Esophagus muscularis mucosa (tissue), 4 donors: ENCODE measurements around the gene TRAF3. TPM values are rescaled to one million over a fixed set of nuclear protein-coding genes. Genes with fewer than 3 reads are reported as not detected.

ENCODE experiments used
- DNase-seq: peaks from one replicate; pipeline ENCODE4 v3.0.0-alpha.2; 2017; ENCODE audit errors: extremely low spot score
- H3K27ac ChIP-seq, 4 donors: fragments of 200-600 bp; sonication (generic); replicated peaks in 1 of 4; 1 replicate in 3 of 4; 2 replicates in 1 of 4; pipeline ENCODE4 v1.5.1; 2016 to 2019; ENCODE audit warnings: mild to moderate bottlenecking in 1 of 4
- H3K27me3 ChIP-seq, 4 donors: fragments of 200-600 bp; sonication (generic); one replicate each; pipeline versions ENCODE4 v1.5.1 to v1.6.0; 2016 to 2019
- H3K36me3 ChIP-seq, 4 donors: fragments of 200-600 bp; sonication (generic); one replicate each; pipeline ENCODE4 v1.5.1; 2016 to 2019
- H3K4me1 ChIP-seq, 4 donors: fragments of 200-600 bp; sonication (generic); one replicate each; pipeline ENCODE4 v1.5.1; 2016 to 2019
- H3K4me3 ChIP-seq, 4 donors: fragments of 200-600 bp; sonication (generic); 1 replicate in 2 of 4; 2 replicates in 2 of 4; pipeline ENCODE4 v1.5.1; 2016 to 2019; ENCODE audit warnings: mild to moderate bottlenecking in 4 of 4, moderate library complexity in 1 of 4
- H3K9me3 ChIP-seq, 4 donors: fragments of 200-600 bp; sonication (generic); 1 replicate in 3 of 4; 2 replicates in 1 of 4; pipeline ENCODE4 v1.5.1; 2016 to 2019
- EP300 ChIP-seq: sonication (generic); formaldehyde crosslinking; IDR thresholded peaks from one replicate; pipeline ENCODE4 v1.6.1; 2017; ENCODE audit warnings: antibody characterized with exemption
- POLR2A ChIP-seq: fragments of 450-650 bp; IDR thresholded peaks from one replicate; pipeline ENCODE4 v1.6.1; 2017; ENCODE audit warnings: antibody characterized with exemption, moderate library complexity, mild to moderate bottlenecking, low read depth
- POLR2AphosphoS5 ChIP-seq, 2 donors: sonication (generic); formaldehyde crosslinking; IDR thresholded peaks; one replicate each; pipeline ENCODE4 v1.6.1; 2017; ENCODE audit warnings: antibody characterized with exemption in 2 of 2
- WGBS: methylation state at CpG from one replicate; pipeline ENCODE4 v1.1.5; 2018; 5-methylcytosine and 5-hydroxymethylcytosine counted together
- intact Hi-C: fragments of 100-400 bp; cut with DNase I; formaldehyde crosslinking; loops from one replicate; pipeline ENCODE4 v1.15.1; 2023
- total RNA-seq, 4 donors: library from RNA; depleted of rRNA; stranded (reverse); fragments of >200 nt; gene quantifications; one replicate each; pipeline versions ENCODE4 v1.1.0 to v1.2.1, GENCODE V29; 2016
- TF ChIP-seq, protein P1 (sequence below), 3 experiments: fragments of 200-600 bp in 2 of 3; fragments of 450-650 bp in 1 of 3; sonication (generic) in 2 of 3; IDR thresholded peaks; one replicate each; pipeline ENCODE4 v1.5.1; 2017 to 2019; ENCODE audit warnings: antibody characterized with exemption in 3 of 3, mild to moderate bottlenecking in 2 of 3, moderate library complexity in 1 of 3

The TRAF3 gene
- total RNA-seq, 4 donors from 2014 or later: 9.6 to 19.1 (median 17.5) TPM

DNA sequence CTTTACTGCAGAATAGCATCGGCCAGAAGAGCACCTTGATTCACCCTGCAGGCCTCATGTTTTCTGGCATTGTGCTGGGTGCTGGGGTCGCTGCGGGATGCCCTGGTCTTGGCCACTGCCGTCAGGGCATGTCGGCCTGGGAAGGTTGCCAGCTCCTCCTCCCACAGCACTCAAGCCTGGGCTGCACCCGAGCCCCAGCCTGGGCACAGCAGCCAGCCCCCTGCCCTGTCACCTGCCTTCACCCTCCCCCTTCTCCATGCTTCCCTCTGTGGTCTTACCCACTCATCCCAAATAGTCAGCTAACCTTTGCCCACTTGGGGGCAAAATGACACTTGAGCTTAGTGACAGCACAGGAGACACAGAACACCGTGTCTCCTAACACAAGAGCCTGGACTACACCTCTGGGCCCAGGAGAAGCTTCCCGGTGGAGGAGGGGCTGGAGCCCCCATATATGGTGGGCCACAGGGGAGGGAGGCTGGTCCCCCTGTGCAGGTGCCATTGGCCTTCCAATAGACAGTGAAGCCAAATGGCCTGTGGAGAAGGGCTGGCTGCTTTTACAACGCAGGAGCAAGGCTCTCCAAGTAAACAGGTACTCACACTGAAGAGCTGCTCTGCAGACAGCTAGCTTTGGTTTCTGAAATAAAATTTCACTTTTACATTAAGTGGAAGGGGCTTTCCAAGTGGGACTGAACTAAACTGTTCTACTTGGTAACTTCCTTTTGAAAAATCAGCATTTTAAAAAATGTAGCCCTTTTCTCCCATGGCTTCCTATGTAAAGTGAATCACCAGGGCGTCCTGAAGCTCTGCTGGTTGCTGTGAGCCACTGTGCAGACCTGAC lies 94.0 kb downstream of the TRAF3 start:
- H3K4me1 ChIP-seq: no peaks in the 10 kb centered on the region
- H3K4me3 ChIP-seq: no peak overlapping the region
- intact Hi-C loops: no loop called here
- TF ChIP-seq POLR2A (no peak), POLR2AphosphoS5 (IDR thresholded peaks at IDR 0.05) (no peak), EP300 (no peak)
- TF ChIP-seq, protein P1, sequence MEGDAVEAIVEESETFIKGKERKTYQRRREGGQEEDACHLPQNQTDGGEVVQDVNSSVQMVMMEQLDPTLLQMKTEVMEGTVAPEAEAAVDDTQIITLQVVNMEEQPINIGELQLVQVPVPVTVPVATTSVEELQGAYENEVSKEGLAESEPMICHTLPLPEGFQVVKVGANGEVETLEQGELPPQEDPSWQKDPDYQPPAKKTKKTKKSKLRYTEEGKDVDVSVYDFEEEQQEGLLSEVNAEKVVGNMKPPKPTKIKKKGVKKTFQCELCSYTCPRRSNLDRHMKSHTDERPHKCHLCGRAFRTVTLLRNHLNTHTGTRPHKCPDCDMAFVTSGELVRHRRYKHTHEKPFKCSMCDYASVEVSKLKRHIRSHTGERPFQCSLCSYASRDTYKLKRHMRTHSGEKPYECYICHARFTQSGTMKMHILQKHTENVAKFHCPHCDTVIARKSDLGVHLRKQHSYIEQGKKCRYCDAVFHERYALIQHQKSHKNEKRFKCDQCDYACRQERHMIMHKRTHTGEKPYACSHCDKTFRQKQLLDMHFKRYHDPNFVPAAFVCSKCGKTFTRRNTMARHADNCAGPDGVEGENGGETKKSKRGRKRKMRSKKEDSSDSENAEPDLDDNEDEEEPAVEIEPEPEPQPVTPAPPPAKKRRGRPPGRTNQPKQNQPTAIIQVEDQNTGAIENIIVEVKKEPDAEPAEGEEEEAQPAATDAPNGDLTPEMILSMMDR (IDR thresholded peaks at IDR 0.05): no peak
- H3K36me3 ChIP-seq: peaks cover 3 to 54% (median 21%) of the 10 kb centered on the region in 4 donors
- no peak overlapping the region for H3K27ac ChIP-seq
- 89% methylated on average over 10 of the region's 10 CpGs for WGBS
- H3K27me3 ChIP-seq: no peaks in the 10 kb centered on the region
- no peak for DNase-seq
- H3K9me3 ChIP-seq: no peaks in the 10 kb centered on the region

DNA sequence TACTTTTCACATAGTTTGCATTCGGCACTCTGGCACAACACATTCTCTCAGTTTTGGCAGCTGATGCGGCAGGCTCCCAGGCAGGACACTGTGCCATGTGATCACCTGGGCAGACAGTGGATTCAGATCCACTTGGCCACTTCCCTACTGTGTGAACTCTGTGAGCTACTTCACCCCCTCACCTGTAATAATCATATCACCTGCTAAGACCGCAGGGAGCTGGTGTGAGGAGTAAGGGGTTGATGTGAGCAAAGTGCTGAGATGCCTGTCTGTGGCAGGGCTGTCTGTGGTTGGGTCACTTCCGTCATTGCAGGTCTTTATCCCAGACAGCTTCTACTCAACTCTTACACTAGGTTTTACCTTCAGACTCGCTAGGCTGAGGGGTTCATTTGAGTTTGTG lies 94.8 kb downstream of the TRAF3 start:
- intact Hi-C loops: no loop called here
- TF ChIP-seq EP300 (no peak), POLR2A (no peak), POLR2AphosphoS5 (IDR thresholded peaks at IDR 0.05) (no peak)
- TF ChIP-seq, protein P1 (IDR thresholded peaks at IDR 0.05): no peak
- 95% methylated on average over 5 of the region's 5 CpGs for WGBS

DNA sequence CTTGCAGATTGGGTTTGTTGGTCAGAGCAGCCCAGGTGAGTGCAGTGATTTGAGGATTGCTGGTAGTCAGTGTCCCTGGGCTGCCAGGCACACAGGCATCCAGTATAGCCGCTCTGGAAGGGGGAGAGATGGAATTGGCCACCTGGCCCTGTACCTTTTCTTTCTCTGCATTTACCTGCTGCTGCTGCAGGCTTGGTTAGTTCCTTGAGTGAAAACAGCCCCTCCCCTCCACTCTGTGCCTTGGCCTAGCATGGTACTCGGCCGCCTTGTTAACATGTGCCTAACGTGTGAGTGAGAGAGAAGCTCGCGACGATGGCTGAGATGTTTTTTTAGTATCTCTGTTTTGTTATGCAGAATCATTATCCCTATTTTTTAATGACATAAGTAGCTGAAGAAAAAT lies 95.9 kb downstream of the TRAF3 start:
- 98% methylated on average over 7 of the region's 7 CpGs for whole genome bisulfite sequencing
- no peak overlapping the region for H3K27ac ChIP-seq

More for the DNA sequence above, 94.8 kb downstream of the TRAF3 start:
- no peak overlapping the region for H3K4me3 ChIP-seq
- DNase-seq: no peak
- H3K36me3 ChIP-seq: peaks cover 11 to 62% (median 29%) of the 10 kb centered on the region in 4 donors
- H3K27me3 ChIP-seq: no peaks in the 10 kb centered on the region
- H3K9me3 ChIP-seq: no peaks in the 10 kb centered on the region
- no peak overlapping the region for H3K27ac ChIP-seq
- no peaks in the 10 kb centered on the region for H3K4me1 ChIP-seq

GRCh38 chr14:102873546-102874061 lies 96.4 kb downstream of the TRAF3 start:
- Histone ChIP-seq H3K27ac (no peak overlapping the region), H3K9me3 (no peaks in the 10 kb centered on the region), H3K4me3 (no peak overlapping the region), H3K27me3 (no peaks in the 10 kb centered on the region), H3K36me3 (peaks cover 18 to 72% (median 37%) of the 10 kb centered on the region in 4 donors), H3K4me1 (no peaks in the 10 kb centered on the region)
- no peak for TF ChIP-seq EP300
- TF ChIP-seq POLR2A: no peak
- TF ChIP-seq, protein P1 (IDR thresholded peaks at IDR 0.05): no peak
- no peak for TF ChIP-seq POLR2AphosphoS5 (IDR thresholded peaks at IDR 0.05)
- WGBS: 82% methylated on average over 7 of the region's 7 CpGs
- intact Hi-C loops: no loop called here
- no peak for DNase-seq

More for the DNA sequence above, 95.9 kb downstream of the TRAF3 start:
- TF ChIP-seq POLR2A (no peak), EP300 (no peak), POLR2AphosphoS5 (IDR thresholded peaks at IDR 0.05) (no peak)
- TF ChIP-seq, protein P1 (IDR thresholded peaks at IDR 0.05): no peak
- no peaks in the 10 kb centered on the region for H3K4me1 ChIP-seq
- peaks cover 18 to 72% (median 37%) of the 10 kb centered on the region in 4 donors for H3K36me3 ChIP-seq
- no peak for DNase-seq
- intact Hi-C loops: no loop called here
- no peaks in the 10 kb centered on the region for H3K9me3 ChIP-seq
- no peaks in the 10 kb centered on the region for H3K27me3 ChIP-seq
- H3K4me3 ChIP-seq: no peak overlapping the region
